Measurements from ENCODE around the gene SHROOM4.

The SHROOM4 gene

DNA sequence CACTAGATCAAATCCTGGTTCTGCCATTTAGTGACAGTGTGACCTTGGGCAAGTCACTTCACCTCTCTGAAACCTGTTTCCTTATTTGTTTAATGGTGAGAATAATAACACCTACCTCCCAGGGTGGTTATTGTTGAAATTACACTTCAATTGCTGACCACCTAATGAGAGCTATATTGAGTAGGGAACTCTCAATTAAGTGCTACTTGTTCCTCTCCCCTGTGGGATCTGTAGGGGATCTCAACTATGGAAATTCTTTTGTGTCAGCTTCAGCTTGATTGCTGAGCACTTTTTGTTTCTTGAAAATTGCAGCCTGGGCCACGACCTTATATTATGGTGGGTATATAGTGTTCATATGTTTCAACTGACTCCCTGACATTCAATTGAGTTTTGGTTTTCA is 102.1 kb downstream of the SHROOM4 start:
- DNase-seq (ENCODE audit: low read depth in 1 of 2, low spot score in 1 of 2), result no peak

GRCh38 chrX:50707955-50708699 is 105.9 kb downstream of the SHROOM4 start:
- no peak for DNase-seq (ENCODE audit: low read depth in 1 of 2, low spot score in 1 of 2)

DNA sequence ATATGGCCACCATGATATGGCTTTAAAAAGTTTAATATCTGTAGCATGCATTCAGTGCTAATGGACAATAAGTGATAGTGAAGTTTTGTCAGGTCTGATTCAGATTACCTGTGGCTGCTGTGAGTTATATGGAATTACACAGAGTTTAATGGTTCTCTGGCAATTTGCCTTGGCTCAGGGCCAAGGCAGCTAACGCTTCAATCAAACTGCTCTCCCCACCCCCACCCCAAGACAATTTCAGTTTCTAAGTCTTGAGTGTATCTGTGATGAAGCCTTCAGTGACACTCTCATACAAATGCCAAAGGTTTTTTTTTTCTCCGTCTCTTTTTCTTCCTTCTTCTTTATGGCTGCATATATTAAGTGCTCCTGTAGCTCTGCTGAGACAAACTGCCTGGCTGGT is 106.6 kb downstream of the SHROOM4 start:
- DNase-seq (ENCODE audit: low read depth in 1 of 2, low spot score in 1 of 2), result no peak

- no peak for DNase-seq (ENCODE audit: low read depth in 1 of 2, low spot score in 1 of 2)
Observed at GRCh38 chrX:50705042-50705441, 109.0 kb downstream of the SHROOM4 start.

DNA sequence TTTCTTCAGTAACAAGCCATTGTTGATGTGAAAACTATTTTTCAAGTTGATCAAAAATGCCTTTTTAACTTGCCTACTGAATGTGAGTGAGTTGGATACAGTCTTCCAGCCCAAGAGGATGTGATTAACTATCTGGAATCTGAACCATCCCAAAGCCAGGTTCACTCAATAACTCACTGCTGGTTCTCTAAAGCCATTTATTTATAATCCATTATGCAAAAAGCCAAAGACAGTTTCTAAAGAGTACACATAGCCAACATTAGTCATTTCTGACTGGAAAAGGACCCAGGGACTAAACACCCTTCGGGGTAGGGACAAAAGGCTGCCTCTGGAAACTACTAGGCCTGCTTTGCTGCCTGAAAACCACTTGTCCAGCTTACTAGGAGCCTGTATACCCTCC is 109.6 kb downstream of the SHROOM4 start:
- DNase-seq (ENCODE audit: low read depth in 1 of 2, low spot score in 1 of 2), result no peak

DNA sequence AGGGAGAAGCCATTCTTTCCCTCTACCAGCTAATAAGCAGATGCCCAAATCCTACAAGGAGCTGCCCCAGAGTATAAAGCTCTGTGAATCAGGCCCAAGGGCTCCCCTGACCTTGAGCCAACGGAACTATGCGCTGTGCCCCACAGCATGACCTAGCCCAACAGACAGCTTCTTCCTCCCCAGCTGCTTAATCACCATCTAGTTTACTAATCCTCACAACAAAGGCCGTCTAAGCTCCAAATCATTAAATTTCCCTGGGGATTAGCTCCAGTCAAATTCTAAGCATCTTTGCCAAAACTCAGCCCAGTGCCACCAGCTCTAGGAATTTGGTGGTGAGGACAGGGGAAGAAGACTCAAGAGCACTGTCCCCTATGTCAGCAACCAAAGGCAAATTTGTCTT is 113.1 kb downstream of the SHROOM4 start:
- DNase-seq (ENCODE audit: low read depth in 1 of 2, low spot score in 1 of 2), result no peak

DNA sequence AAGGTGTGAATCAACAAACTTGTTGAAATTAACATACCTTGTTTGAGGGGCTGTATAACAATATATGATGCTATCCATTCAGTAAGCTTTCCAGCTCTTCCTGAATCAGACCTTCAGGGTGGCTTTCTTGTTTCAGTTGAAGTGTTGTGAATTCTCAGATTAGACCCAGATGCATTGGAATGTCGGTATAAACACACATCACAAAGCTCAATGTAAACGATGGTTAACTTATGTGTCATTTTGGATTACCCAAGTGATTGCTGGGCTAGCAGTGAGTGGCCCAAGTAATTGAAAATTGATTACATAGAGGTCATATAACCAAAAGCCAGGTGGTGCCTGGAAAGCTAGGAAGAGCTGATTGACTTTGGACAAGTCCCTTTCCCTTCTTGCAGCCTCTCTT is 115.0 kb downstream of the SHROOM4 start:
- DNase-seq (ENCODE audit: low read depth in 1 of 2, low spot score in 1 of 2), result no peak

DNA sequence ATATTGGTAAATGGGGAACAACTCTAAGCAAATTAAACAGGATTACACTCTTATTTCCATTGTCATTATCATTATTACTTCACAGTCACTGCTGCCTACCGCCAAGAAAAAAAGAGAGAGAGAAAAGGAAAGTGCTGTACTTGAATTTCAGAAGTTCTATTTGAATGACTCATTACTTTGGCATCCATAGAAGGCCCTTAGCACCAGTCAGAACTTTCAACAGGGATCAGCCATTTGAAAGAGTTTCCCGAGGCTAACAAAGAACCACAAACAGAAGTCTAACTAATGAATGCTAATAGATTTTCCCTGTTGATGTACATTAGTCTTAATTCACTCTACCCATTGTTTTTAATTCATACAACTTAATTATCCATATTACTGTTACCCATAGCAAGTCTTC is 116.3 kb downstream of the SHROOM4 start:
- DNase-seq (ENCODE audit: low read depth in 1 of 2, low spot score in 1 of 2), result no peak

GRCh38 chrX:50691820-50692219 is 122.2 kb downstream of the SHROOM4 start:
- DNase-seq (ENCODE audit: low read depth in 1 of 2, low spot score in 1 of 2), result no peak

DNA sequence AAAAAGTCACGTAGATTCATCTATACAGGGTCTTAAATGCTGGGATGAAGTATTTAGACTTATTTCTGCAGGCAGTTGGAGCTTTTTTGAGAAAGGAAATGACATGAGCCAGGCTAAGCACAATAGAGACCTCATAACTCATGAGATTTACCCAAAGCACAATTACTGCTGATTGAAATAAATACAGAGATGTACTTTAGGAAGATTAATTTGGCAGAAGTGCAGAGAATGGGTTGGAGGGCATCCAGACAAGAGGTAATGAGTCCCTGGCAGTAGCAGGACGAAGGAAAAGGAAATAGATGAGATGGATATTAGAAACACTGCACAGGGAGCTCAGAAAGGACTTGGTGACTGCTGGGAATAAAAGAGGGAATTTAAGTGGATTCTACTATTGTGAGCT is 129.1 kb downstream of the SHROOM4 start:
- no peak for DNase-seq (ENCODE audit: low read depth in 1 of 2, low spot score in 1 of 2)

DNA sequence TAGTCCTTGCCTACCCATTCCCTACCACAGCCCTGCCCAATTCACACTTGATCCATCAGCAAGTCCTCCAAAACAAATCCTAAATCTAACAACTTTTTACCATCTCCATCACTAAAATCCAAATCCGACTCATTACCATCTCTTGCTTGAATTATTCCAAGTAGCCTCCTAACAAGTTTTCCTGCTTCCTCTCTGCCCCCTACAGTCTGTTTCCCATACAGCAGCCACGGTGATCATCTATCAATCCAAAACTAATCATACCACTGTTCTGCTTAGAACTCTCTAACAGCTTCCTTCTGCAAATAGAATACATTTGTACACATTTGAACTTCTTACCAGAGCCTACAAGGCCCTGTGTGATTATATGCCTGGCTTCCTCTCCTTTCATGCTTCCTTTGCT is 133.0 kb downstream of the SHROOM4 start:
- DNase-seq (ENCODE audit: low read depth in 1 of 2, low spot score in 1 of 2), result no peak

GRCh38 chrX:50677789-50678188 is 136.2 kb downstream of the SHROOM4 start:
- no peak for DNase-seq (ENCODE audit: low read depth in 1 of 2, low spot score in 1 of 2)

- no peak for DNase-seq (ENCODE audit: low read depth in 1 of 2, low spot score in 1 of 2)
Observed at GRCh38 chrX:50671661-50672060, 142.3 kb downstream of the SHROOM4 start.

GRCh38 chrX:50668860-50669259 is 145.1 kb downstream of the SHROOM4 start:
- no peak for DNase-seq (ENCODE audit: low read depth in 1 of 2, low spot score in 1 of 2)

- no peak for DNase-seq (ENCODE audit: low read depth in 1 of 2, low spot score in 1 of 2)
Observed at GRCh38 chrX:50648156-50648555, 165.8 kb downstream of the SHROOM4 start.

- no peak for DNase-seq (ENCODE audit: low read depth in 1 of 2, low spot score in 1 of 2)
Observed at GRCh38 chrX:50644496-50644895, 169.5 kb downstream of the SHROOM4 start.

DNA sequence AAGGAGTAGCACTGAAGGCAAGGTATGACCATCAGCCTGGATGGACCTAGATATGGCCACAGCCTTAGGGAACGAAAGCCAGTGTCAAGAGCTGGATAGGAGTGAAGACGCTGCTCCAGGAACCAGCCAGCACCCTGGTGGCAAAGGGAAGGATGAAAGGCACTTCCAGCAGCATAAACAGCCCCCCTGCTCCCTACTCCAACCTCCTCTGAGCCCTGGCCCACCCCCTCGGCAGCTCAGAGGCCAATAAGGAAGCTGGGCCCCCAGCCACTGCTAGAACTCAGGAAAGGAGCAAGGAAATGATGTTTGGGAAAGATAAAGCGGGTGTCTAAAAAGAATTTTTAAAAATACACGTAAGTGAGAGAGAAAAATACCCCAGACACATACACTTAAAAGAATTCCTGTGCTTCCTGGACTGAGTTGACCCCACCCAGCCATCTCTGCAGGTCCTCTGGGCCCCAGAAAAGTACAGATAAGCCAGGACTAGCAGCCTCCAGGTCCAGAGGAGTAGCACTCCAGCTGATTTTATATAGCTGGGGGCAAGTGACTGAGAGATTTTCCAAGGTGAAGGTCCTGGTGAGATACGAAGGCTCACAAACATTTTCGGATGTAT is 170.4 kb downstream of the SHROOM4 start:
- no peak for DNase-seq (ENCODE audit: low read depth in 1 of 2, low spot score in 1 of 2)

GRCh38 chrX:50638123-50638522 is 175.9 kb downstream of the SHROOM4 start:
- no peak for DNase-seq (ENCODE audit: low read depth in 1 of 2, low spot score in 1 of 2)

- no peak for DNase-seq (ENCODE audit: low read depth in 1 of 2, low spot score in 1 of 2)
Observed at GRCh38 chrX:50635817-50636365, 178.1 kb downstream of the SHROOM4 start.

DNA sequence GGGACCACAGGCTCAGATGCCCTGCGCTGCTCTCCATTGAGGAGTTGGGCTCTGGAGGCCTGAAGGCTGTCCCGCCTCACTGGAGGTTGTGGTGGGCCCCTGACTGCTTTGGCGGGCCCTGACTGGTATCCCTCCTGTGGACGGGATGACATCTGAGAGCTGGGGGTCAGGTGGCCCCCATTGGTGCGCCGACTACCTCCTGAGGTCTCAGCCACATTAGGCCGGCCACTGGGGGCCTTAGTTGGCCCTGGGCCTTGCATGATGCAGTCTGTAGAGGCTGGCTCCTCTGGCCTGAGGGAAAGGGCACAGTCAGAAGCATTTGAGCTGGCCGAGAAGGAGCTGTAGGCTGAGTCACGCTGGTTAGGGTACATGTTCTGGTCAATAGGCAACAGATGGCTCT is 178.8 kb downstream of the SHROOM4 start:
- DNase-seq (ENCODE audit: low read depth in 1 of 2, low spot score in 1 of 2), result no peak

- no peak for DNase-seq (ENCODE audit: low read depth in 1 of 2, low spot score in 1 of 2)
Observed at GRCh38 chrX:50629774-50630173, 184.2 kb downstream of the SHROOM4 start.

- no peak for DNase-seq (ENCODE audit: low read depth in 1 of 2, low spot score in 1 of 2)
Observed at GRCh38 chrX:50627696-50628095, 186.3 kb downstream of the SHROOM4 start.

DNA sequence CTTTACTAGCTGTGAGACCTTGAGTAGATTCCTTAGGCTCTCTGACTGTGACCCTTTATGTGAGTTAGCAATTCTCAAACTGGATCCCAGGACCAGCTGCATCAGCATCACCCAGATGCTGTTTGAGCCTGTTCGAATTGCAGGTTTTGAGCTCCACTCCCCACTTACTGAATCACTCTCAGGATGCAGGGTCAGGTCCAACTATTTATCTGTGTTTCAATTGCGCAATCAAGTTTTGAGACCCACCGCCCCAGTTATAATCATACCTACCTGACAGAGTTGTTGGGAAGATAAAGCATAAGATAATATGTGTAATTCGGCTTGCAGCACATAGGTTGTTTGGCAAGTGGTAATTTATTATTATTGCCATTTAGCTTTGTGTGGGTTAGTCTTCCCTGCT is 187.6 kb downstream of the SHROOM4 start:
- no peak for DNase-seq (ENCODE audit: low read depth in 1 of 2, low spot score in 1 of 2)
